ENCODE measurements around the gene SPRR1B. TPM values are rescaled to one million over a fixed set of nuclear protein-coding genes. Genes with fewer than 3 reads are reported as not detected.

SPRR1B gene
- total RNA-seq, 1 experiment from 2014 or later: not detected

DNA sequence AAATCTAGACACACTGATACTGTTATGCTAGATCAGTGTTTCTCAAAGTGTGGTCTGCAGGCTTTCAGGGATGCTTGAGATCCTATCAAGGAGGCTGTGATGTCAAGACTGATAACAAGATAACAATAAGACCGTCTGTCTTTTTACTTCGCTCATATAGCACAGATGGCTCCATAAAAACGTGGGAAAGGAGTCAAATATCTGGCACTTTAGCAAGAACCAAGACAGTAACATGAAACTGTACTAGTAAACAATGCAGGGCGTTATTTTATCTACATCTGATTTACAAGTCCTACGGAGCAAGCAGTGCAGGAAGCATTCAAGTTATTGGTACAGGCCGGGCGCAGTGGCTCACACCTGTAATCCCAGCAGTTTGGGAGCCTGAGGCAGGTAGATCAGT is 33.1 kb upstream of the SPRR1B start:
- Mint-ChIP-seq H3K27ac (no peak overlapping the region), H3K4me1 (peaks cover 12% of the 10 kb centered on the region), H3K27me3 (ENCODE audit: low read depth) (no peaks in the 10 kb centered on the region; the same call in 1 of the 2 replicates), H3K36me3 (peaks cover 6% of the 10 kb centered on the region; the same call in 1 of the 2 replicates), H3K9me3 (peaks cover 20% of the 10 kb centered on the region), H3K4me3 (no peak overlapping the region)
- no peak for ATAC-seq
- no peak for DNase-seq (ENCODE audit: low spot score)
- ChIA-PET CTCF (no interaction called here), POLR2A (no interaction called here)
- TF ChIP-seq ELF4 (CRISPR knock-in tag; IDR thresholded peaks at IDR 0.05; ENCODE audit: low read depth) (no peak), ZNF416 (CRISPR knock-in tag; IDR thresholded peaks at IDR 0.05) (no peak), CREB1 (CRISPR knock-in tag; IDR thresholded peaks at IDR 0.05) (no peak), GTF2I (CRISPR knock-in tag; conservative IDR thresholded peaks at IDR 0.05) (no peak), ZNF423 (CRISPR knock-in tag; IDR thresholded peaks at IDR 0.05) (no peak), TEAD1 (CRISPR knock-in tag; IDR thresholded peaks at IDR 0.05) (no peak), GABPB1 (CRISPR knock-in tag; IDR thresholded peaks at IDR 0.05) (no peak), ZNF232 (CRISPR knock-in tag; IDR thresholded peaks at IDR 0.05) (no peak), SMAD4 (CRISPR knock-in tag; IDR thresholded peaks at IDR 0.05) (no peak)
- TF ChIP-seq, protein P1, sequence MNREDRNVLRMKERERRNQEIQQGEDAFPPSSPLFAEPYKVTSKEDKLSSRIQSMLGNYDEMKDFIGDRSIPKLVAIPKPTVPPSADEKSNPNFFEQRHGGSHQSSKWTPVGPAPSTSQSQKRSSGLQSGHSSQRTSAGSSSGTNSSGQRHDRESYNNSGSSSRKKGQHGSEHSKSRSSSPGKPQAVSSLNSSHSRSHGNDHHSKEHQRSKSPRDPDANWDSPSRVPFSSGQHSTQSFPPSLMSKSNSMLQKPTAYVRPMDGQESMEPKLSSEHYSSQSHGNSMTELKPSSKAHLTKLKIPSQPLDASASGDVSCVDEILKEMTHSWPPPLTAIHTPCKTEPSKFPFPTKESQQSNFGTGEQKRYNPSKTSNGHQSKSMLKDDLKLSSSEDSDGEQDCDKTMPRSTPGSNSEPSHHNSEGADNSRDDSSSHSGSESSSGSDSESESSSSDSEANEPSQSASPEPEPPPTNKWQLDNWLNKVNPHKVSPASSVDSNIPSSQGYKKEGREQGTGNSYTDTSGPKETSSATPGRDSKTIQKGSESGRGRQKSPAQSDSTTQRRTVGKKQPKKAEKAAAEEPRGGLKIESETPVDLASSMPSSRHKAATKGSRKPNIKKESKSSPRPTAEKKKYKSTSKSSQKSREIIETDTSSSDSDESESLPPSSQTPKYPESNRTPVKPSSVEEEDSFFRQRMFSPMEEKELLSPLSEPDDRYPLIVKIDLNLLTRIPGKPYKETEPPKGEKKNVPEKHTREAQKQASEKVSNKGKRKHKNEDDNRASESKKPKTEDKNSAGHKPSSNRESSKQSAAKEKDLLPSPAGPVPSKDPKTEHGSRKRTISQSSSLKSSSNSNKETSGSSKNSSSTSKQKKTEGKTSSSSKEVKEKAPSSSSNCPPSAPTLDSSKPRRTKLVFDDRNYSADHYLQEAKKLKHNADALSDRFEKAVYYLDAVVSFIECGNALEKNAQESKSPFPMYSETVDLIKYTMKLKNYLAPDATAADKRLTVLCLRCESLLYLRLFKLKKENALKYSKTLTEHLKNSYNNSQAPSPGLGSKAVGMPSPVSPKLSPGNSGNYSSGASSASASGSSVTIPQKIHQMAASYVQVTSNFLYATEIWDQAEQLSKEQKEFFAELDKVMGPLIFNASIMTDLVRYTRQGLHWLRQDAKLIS (CRISPR knock-in tag; IDR thresholded peaks at IDR 0.05; ENCODE audit: borderline replicate concordance): no peak
- TF ChIP-seq, protein P2, sequence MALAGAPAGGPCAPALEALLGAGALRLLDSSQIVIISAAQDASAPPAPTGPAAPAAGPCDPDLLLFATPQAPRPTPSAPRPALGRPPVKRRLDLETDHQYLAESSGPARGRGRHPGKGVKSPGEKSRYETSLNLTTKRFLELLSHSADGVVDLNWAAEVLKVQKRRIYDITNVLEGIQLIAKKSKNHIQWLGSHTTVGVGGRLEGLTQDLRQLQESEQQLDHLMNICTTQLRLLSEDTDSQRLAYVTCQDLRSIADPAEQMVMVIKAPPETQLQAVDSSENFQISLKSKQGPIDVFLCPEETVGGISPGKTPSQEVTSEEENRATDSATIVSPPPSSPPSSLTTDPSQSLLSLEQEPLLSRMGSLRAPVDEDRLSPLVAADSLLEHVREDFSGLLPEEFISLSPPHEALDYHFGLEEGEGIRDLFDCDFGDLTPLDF (CRISPR knock-in tag; IDR thresholded peaks at IDR 0.05): no peak
- TF ChIP-seq, protein P3, sequence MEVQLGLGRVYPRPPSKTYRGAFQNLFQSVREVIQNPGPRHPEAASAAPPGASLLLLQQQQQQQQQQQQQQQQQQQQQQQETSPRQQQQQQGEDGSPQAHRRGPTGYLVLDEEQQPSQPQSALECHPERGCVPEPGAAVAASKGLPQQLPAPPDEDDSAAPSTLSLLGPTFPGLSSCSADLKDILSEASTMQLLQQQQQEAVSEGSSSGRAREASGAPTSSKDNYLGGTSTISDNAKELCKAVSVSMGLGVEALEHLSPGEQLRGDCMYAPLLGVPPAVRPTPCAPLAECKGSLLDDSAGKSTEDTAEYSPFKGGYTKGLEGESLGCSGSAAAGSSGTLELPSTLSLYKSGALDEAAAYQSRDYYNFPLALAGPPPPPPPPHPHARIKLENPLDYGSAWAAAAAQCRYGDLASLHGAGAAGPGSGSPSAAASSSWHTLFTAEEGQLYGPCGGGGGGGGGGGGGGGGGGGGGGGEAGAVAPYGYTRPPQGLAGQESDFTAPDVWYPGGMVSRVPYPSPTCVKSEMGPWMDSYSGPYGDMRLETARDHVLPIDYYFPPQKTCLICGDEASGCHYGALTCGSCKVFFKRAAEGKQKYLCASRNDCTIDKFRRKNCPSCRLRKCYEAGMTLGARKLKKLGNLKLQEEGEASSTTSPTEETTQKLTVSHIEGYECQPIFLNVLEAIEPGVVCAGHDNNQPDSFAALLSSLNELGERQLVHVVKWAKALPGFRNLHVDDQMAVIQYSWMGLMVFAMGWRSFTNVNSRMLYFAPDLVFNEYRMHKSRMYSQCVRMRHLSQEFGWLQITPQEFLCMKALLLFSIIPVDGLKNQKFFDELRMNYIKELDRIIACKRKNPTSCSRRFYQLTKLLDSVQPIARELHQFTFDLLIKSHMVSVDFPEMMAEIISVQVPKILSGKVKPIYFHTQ (CRISPR knock-in tag; IDR thresholded peaks at IDR 0.05): no peak
- TF ChIP-seq, protein P4, sequence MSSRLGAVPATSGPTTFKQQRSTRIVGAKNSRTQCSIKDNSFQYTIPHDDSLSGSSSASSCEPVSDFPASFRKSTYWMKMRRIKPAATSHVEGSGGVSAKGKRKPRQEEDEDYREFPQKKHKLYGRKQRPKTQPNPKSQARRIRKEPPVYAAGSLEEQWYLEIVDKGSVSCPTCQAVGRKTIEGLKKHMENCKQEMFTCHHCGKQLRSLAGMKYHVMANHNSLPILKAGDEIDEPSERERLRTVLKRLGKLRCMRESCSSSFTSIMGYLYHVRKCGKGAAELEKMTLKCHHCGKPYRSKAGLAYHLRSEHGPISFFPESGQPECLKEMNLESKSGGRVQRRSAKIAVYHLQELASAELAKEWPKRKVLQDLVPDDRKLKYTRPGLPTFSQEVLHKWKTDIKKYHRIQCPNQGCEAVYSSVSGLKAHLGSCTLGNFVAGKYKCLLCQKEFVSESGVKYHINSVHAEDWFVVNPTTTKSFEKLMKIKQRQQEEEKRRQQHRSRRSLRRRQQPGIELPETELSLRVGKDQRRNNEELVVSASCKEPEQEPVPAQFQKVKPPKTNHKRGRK (CRISPR knock-in tag; IDR thresholded peaks at IDR 0.05; ENCODE audit: borderline replicate concordance): no peak
- TF ChIP-seq, protein P5, sequence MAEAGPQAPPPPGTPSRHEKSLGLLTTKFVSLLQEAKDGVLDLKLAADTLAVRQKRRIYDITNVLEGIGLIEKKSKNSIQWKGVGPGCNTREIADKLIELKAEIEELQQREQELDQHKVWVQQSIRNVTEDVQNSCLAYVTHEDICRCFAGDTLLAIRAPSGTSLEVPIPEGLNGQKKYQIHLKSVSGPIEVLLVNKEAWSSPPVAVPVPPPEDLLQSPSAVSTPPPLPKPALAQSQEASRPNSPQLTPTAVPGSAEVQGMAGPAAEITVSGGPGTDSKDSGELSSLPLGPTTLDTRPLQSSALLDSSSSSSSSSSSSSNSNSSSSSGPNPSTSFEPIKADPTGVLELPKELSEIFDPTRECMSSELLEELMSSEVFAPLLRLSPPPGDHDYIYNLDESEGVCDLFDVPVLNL (CRISPR knock-in tag; IDR thresholded peaks at IDR 0.05; ENCODE audit: borderline replicate concordance, low read depth): no peak
- TF ChIP-seq, protein P6, sequence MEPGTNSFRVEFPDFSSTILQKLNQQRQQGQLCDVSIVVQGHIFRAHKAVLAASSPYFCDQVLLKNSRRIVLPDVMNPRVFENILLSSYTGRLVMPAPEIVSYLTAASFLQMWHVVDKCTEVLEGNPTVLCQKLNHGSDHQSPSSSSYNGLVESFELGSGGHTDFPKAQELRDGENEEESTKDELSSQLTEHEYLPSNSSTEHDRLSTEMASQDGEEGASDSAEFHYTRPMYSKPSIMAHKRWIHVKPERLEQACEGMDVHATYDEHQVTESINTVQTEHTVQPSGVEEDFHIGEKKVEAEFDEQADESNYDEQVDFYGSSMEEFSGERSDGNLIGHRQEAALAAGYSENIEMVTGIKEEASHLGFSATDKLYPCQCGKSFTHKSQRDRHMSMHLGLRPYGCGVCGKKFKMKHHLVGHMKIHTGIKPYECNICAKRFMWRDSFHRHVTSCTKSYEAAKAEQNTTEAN (CRISPR knock-in tag; IDR thresholded peaks at IDR 0.05): no peak

Data from WTC11 (cell line).